ENCODE measurements around the gene SEMA3E.

- TF ChIP-seq TAF1 (IDR thresholded peaks at IDR 0.05; ENCODE audit: borderline replicate concordance, low read depth, low read length) (no peak), POLR2A (IDR thresholded peaks at IDR 0.05; ENCODE audit: low read depth, low read length) (no peak)
Observed at GRCh38 chr7:83394776-83395175, 254.2 kb downstream of the SEMA3E start.

Measured in GM12892 (cell line).